GM12872 (cell line): ENCODE measurements around the gene AMBRA1.

Experiments
- CTCF ChIP-seq: IDR thresholded peaks from 3 replicates; pipeline ENCODE4 v1.5.1; 2011; ENCODE audit warnings: low read depth, mild to moderate bottlenecking, low read length, moderate library complexity; ENCODE audit not compliant: insufficient read depth

AMBRA1 gene

GRCh38 chr11:46421257-46421880 lies 172.5 kb downstream of the AMBRA1 start:
- TF ChIP-seq CTCF = no peak

- TF ChIP-seq CTCF = no peak
These were observed 173.3 kb downstream of the AMBRA1 start for GRCh38 chr11:46420513-46420912.

GRCh38 chr11:46418751-46419150 lies 175.1 kb downstream of the AMBRA1 start:
- no peak for TF ChIP-seq CTCF

- no peak for TF ChIP-seq CTCF
These were observed 176.1 kb downstream of the AMBRA1 start for GRCh38 chr11:46417711-46418110.

- TF ChIP-seq CTCF = no peak
These were observed 178.9 kb downstream of the AMBRA1 start for GRCh38 chr11:46414879-46415278.

GRCh38 chr11:46414466-46414796 lies 179.4 kb downstream of the AMBRA1 start:
- no peak for TF ChIP-seq CTCF

- no peak for TF ChIP-seq CTCF
These were observed 179.9 kb downstream of the AMBRA1 start for GRCh38 chr11:46413760-46414465.
